SK-N-SH treated with all-trans-retinoic acid at 6 μM for 48 hours (cell line): ENCODE data around the gene CORO7.

Source experiments
- ATAC-seq: fragments of 200-7000 bp; cut with Tn5 transposase; 3 replicates; pipeline ENCODE4 v1.9.1; 2020; ENCODE audit warnings: mild to moderate bottlenecking, moderate library complexity
- ARNTL ChIP-seq: fragments of 450-650 bp; formaldehyde crosslinking; IDR thresholded peaks from 2 replicates; pipeline ENCODE4 v1.5.0; 2020; ENCODE audit warnings: low read depth, mild to moderate bottlenecking, moderate library complexity, borderline replicate concordance
- ESRRG ChIP-seq: fragments of 250-450 bp; sonication (Bioruptor Pico); IDR thresholded peaks from 2 replicates; pipeline ENCODE4 v1.6.1; 2021; ENCODE audit warnings: mild to moderate bottlenecking
- ISL1 ChIP-seq: fragments of 250-450 bp; sonication (Bioruptor Pico); IDR thresholded peaks from 2 replicates; pipeline ENCODE4 v2.1.2; 2022; ENCODE audit warnings: mild to moderate bottlenecking, moderate library complexity
- OSR1 ChIP-seq: fragments of 250-450 bp; sonication (Bioruptor Pico); IDR thresholded peaks from 2 replicates; pipeline ENCODE4 v1.8.0; 2022; ENCODE audit warnings: moderate library complexity, mild to moderate bottlenecking, inconsistent platforms
- PATZ1 ChIP-seq: fragments of 250-450 bp; sonication (Bioruptor Pico); IDR thresholded peaks from 2 replicates; pipeline ENCODE4 v1.8.0; 2020; ENCODE audit warnings: mild to moderate bottlenecking, moderate library complexity, borderline replicate concordance
- POU6F1 ChIP-seq: fragments of 250-450 bp; sonication (Bioruptor Pico); IDR thresholded peaks from 2 replicates; pipeline ENCODE4 v1.8.0; 2021; ENCODE audit warnings: low read depth, mild to moderate bottlenecking, moderate library complexity, borderline replicate concordance
- SNAI2 ChIP-seq: fragments of 250-450 bp; sonication (Bioruptor Pico); IDR thresholded peaks from 2 replicates; pipeline ENCODE4 v1.5.0; 2020; ENCODE audit warnings: mild to moderate bottlenecking, moderate library complexity
- TCF4 ChIP-seq: fragments of 250-450 bp; sonication (Bioruptor Pico); IDR thresholded peaks from 2 replicates; pipeline ENCODE4 v1.8.0; 2021; ENCODE audit warnings: mild to moderate bottlenecking, moderate library complexity, borderline replicate concordance
- TSHZ2 ChIP-seq: fragments of 250-450 bp; sonication (Bioruptor Pico); IDR thresholded peaks from 2 replicates; pipeline ENCODE4 v1.5.0; 2020; ENCODE audit warnings: mild to moderate bottlenecking, moderate library complexity
- ZC3H10 ChIP-seq: fragments of 250-450 bp; sonication (Bioruptor Pico); IDR thresholded peaks from 2 replicates; pipeline ENCODE4 v1.5.1; 2021; ENCODE audit warnings: mild to moderate bottlenecking, moderate library complexity
- ZFP3 ChIP-seq: fragments of 250-450 bp; sonication (Bioruptor Pico); IDR thresholded peaks from 2 replicates; pipeline ENCODE4 v1.5.0; 2020; ENCODE audit warnings: mild to moderate bottlenecking, moderate library complexity
- ZFP30 ChIP-seq: fragments of 450-650 bp; formaldehyde crosslinking; IDR thresholded peaks from 2 replicates; pipeline ENCODE4 v1.5.0; 2022; ENCODE audit warnings: mild to moderate bottlenecking, moderate library complexity
- ZNF565 ChIP-seq: fragments of 450-650 bp; formaldehyde crosslinking; conservative IDR thresholded peaks from 2 replicates; pipeline ENCODE4 v1.5.0; 2020; ENCODE audit warnings: low read depth, mild to moderate bottlenecking, moderate library complexity
- ZNF70 ChIP-seq: fragments of 450-650 bp; formaldehyde crosslinking; IDR thresholded peaks from 2 replicates; pipeline ENCODE4 v1.5.0; 2020; ENCODE audit warnings: mild to moderate bottlenecking, moderate library complexity

The CORO7 gene

GRCh38 chr16:4376126-4376892, 40.1 kb downstream of the CORO7 start:
- TF ChIP-seq ZNF70, result no peak
- TF ChIP-seq ZFP3 (CRISPR knock-in tag), result 0 out of 2 replicates have a peak, but pooled peaks have one; percentile 17
- peak; percentile 60 for ATAC-seq

- ATAC-seq, result no peak
- no peak for TF ChIP-seq POU6F1 (CRISPR knock-in tag)
- TF ChIP-seq TSHZ2 (CRISPR knock-in tag), result no peak
- no peak for TF ChIP-seq OSR1
- no peak for TF ChIP-seq ZFP30
- no peak for TF ChIP-seq PATZ1 (CRISPR knock-in tag)
- no peak for TF ChIP-seq SNAI2 (CRISPR knock-in tag)
- no peak for TF ChIP-seq ISL1
- TF ChIP-seq ZC3H10 (CRISPR knock-in tag), result no peak
- no peak for TF ChIP-seq TCF4
- TF ChIP-seq ARNTL (CRISPR knock-in tag), result no peak
Measured at GRCh38 chr16:4375717-4376116, 40.7 kb downstream of the CORO7 start.

GRCh38 chr16:4373909-4374742, 42.3 kb downstream of the CORO7 start:
- ATAC-seq, result peak; percentile 44
- TF ChIP-seq PATZ1 (CRISPR knock-in tag), result peak; percentile 33; the same call in 1 of the 2 replicates
- no peak for TF ChIP-seq ZNF70
- TF ChIP-seq ZNF565 (CRISPR knock-in tag), result no peak
- no peak for TF ChIP-seq TCF4
- no peak for TF ChIP-seq POU6F1 (CRISPR knock-in tag)
- TF ChIP-seq ZFP3 (CRISPR knock-in tag), result no peak

GRCh38 chr16:4373356-4373908, 43.0 kb downstream of the CORO7 start:
- TF ChIP-seq ESRRG (CRISPR knock-in tag), result no peak
- peak; percentile 23 for ATAC-seq
